Measurements from ENCODE around the gene PLPP4. TPM values are rescaled to one million over a fixed set of nuclear protein-coding genes. Genes with fewer than 3 reads are reported as not detected.

PLPP4 gene
- total and polyA plus RNA-seq, 9 donors = 0.15 to 0.72 (median 0.31) TPM; not detected in 3

- no peak overlapping the region for H3K4me3 ChIP-seq
- 66 to 68% (median 67%) methylated on average over 5 of the region's 5 CpGs for WGBS, 3 donors
- DNase-seq = no peak
- no peaks in the 10 kb centered on the region for H3K36me3 ChIP-seq
- intact Hi-C loops (cut with DNase I) = no loop called here
- no peaks in the 10 kb centered on the region for H3K9me3 ChIP-seq
- no peak for TF ChIP-seq CTCF (IDR thresholded peaks at IDR 0.05)
- no peak for TF ChIP-seq POLR2A (IDR thresholded peaks at IDR 0.05)
- no peak for TF ChIP-seq EP300 (IDR thresholded peaks at IDR 0.05)
- H3K27ac ChIP-seq = no peak overlapping the region
- H3K4me1 ChIP-seq (ENCODE audit: insufficient read depth) = no peaks in the 10 kb centered on the region
- H3K27me3 ChIP-seq = no peaks in the 10 kb centered on the region
Observed at GRCh38 chr10:120420421-120420820, 36.6 kb upstream of the PLPP4 start.

GRCh38 chr10:120421250-120421649, 35.8 kb upstream of the PLPP4 start:
- 19 to 36% (median 34%) methylated on average over 2 of the region's 2 CpGs for WGBS, 3 donors
- H3K27me3 ChIP-seq = no peaks in the 10 kb centered on the region
- intact Hi-C loops (cut with DNase I) = no loop called here
- no peak for DNase-seq
- no peaks in the 10 kb centered on the region for H3K4me1 ChIP-seq (ENCODE audit: insufficient read depth)
- H3K4me3 ChIP-seq = no peak overlapping the region
- H3K9me3 ChIP-seq = no peaks in the 10 kb centered on the region
- no peak overlapping the region for H3K27ac ChIP-seq
- H3K36me3 ChIP-seq = no peaks in the 10 kb centered on the region
- TF ChIP-seq POLR2A (IDR thresholded peaks at IDR 0.05) (no peak), CTCF (IDR thresholded peaks at IDR 0.05) (no peak), EP300 (IDR thresholded peaks at IDR 0.05) (no peak)

- Histone ChIP-seq H3K4me1 (ENCODE audit: insufficient read depth) (no peaks in the 10 kb centered on the region), H3K4me3 (no peak overlapping the region), H3K9me3 (no peaks in the 10 kb centered on the region), H3K27me3 (no peaks in the 10 kb centered on the region), H3K36me3 (no peaks in the 10 kb centered on the region), H3K27ac (no peak overlapping the region)
- TF ChIP-seq CTCF (IDR thresholded peaks at IDR 0.05) = no peak
- no peak for DNase-seq
- intact Hi-C loops (cut with DNase I) = no loop called here
- WGBS, 3 donors = 75 to 79% (median 79%) methylated on average over 7 of the region's 7 CpGs
Observed at GRCh38 chr10:120422457-120422856, 34.6 kb upstream of the PLPP4 start.

GRCh38 chr10:120423431-120424197, 33.4 kb upstream of the PLPP4 start:
- Histone ChIP-seq H3K27me3 (no peaks in the 10 kb centered on the region), H3K9me3 (no peaks in the 10 kb centered on the region), H3K36me3 (no peaks in the 10 kb centered on the region), H3K27ac (no peak overlapping the region), H3K4me3 (no peak overlapping the region), H3K4me1 (ENCODE audit: insufficient read depth) (no peaks in the 10 kb centered on the region)
- DNase-seq = no peak
- WGBS, 3 donors = 63 to 71% (median 68%) methylated on average over 8 of the region's 8 CpGs
- TF ChIP-seq EP300 (IDR thresholded peaks at IDR 0.05) (no peak), POLR2A (IDR thresholded peaks at IDR 0.05) (no peak), CTCF (IDR thresholded peaks at IDR 0.05) (no peak)
- intact Hi-C loops (cut with DNase I) = no loop called here

Data from ovary (tissue), 9 donors.